ENCODE measurements around the gene ANKRD53.

ANKRD53 gene

DNA sequence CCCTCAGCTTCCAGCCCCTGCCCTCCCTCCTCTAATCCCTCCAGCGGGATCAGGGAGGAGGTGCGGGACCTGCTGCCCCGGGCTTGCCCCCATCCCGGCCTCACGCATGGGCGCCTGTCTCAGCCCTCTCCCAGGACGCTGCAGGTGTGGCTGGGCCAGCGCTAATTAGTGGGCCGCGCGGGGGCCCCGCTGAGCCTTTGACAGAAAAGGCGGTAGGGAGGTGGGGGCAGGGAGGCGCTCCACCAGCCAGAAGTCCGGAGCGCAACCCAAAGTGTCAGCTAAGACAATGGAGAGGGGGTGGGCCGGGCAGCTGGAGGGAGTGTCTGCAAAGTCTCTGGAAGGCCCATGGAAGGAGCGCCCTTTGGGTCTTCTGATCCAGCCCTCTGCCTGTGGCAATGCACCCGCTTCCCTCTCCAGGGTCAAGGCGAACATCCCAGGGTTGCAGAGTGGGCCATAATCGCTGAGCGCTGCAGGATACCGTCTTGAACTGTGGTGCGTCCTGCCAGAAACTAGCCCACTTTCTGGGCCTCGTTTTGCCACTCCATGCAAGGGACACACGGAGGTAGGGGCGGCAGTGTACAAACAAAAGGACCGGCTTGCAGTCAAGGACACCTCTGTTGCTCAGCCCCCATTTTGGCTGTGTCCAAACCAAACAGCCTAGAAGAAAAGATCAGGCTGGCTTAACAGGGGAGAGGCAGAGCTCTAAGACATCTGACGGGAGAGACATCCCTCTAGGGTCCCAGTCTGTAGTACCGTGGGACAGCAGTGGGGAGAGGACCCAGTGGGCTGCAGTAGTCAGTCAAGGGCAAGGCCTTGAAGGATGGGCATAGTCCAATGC is 39.2 kb upstream of the ANKRD53 start:
- ChIA-PET CTCF (interaction anchor here (0.5 to 1.1 kb wide), 2 partner anchors 9 to 26 kb away, joined by 3 to 5 read pairs; no protein-coding TSS in a partner anchor), POLR2A (ENCODE audit: low non-redundant PET) (no interaction called here)
- no peak overlapping the region for H3K27ac ChIP-seq

DNA sequence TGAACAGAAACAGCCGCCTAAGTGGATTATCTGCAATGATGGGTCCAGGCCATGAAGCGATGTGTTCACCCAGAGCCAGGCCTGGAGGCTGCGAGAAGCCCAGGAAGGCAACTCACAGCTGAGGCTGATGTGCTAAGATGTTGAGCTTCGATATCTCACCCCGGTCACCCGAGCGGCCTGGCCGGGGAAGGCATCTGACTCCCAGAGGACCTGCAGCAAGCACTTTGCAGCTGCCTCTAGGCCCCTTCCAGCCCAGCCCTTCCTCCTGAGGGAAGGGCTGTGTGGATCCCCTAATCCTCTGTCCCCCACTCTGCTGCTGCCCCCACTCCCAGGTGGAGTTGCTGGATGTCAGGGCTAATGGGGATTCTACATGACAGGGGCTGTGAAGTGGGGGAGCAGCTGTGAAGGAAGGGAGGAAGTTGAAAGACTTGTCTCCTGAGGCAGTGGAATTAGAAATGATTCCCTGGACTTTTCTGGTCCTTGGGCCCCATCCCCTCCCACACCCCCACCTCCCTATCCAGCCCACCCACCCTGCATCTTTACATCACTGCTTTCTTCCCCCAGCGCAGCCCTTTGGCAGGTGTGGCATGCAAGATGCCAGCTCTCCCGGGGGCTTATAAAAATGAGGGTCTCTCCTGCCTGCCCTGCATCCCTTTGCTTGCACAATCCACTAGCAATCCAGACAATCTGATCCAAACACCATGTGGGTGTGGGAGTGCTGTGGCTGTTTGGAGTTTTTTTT is 38.4 kb upstream of the ANKRD53 start:
- no peak for DNase-seq (ENCODE audit: low spot score)
- TF ChIP-seq, protein P1, sequence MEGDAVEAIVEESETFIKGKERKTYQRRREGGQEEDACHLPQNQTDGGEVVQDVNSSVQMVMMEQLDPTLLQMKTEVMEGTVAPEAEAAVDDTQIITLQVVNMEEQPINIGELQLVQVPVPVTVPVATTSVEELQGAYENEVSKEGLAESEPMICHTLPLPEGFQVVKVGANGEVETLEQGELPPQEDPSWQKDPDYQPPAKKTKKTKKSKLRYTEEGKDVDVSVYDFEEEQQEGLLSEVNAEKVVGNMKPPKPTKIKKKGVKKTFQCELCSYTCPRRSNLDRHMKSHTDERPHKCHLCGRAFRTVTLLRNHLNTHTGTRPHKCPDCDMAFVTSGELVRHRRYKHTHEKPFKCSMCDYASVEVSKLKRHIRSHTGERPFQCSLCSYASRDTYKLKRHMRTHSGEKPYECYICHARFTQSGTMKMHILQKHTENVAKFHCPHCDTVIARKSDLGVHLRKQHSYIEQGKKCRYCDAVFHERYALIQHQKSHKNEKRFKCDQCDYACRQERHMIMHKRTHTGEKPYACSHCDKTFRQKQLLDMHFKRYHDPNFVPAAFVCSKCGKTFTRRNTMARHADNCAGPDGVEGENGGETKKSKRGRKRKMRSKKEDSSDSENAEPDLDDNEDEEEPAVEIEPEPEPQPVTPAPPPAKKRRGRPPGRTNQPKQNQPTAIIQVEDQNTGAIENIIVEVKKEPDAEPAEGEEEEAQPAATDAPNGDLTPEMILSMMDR (conservative IDR thresholded peaks at IDR 0.05; ENCODE audit: low read depth), result no peak
- H3K27ac ChIP-seq, result no peak overlapping the region
- CTCF ChIA-PET, result interaction anchor here (0.5 to 1.4 kb wide), 2 partner anchors 26 to 68 kb away, joined by 3 to 5 read pairs; no protein-coding TSS in a partner anchor
- POLR2A ChIA-PET (ENCODE audit: low non-redundant PET), result no interaction called here

More for the DNA sequence above, 39.2 kb upstream of the ANKRD53 start:
- TF ChIP-seq, protein P1 (conservative IDR thresholded peaks at IDR 0.05; ENCODE audit: low read depth), result no peak
- no peak for DNase-seq (ENCODE audit: low spot score)

DNA sequence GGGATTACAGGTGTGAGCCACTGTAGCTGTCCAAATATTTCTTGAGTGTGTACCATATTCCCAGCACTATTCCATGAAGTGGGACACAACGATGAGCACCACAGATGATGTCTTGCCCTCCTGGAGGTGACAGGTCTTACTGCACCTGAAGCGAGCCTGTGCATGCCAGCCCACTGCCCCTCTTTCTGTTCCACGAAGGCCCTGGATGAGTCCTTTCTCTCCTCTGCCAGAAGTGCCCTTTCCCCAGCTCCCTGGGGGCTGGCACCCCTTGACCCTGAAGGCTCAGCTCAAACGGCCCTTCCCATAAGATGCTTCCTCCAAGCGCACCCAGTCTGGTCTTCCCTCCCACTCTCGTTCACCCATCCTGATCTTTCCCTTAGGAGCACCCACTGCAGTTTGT is 37.2 kb upstream of the ANKRD53 start:
- ChIA-PET POLR2A (ENCODE audit: low non-redundant PET) (no interaction called here), CTCF (interaction anchor here (1.4 kb wide), 1 partner anchor 69 kb away, joined by 5 read pairs; no protein-coding TSS in a partner anchor)
- no peak for DNase-seq (ENCODE audit: low spot score)
- TF ChIP-seq, protein P1 (conservative IDR thresholded peaks at IDR 0.05; ENCODE audit: low read depth), result no peak
- H3K27ac ChIP-seq, result no peak overlapping the region

DNA sequence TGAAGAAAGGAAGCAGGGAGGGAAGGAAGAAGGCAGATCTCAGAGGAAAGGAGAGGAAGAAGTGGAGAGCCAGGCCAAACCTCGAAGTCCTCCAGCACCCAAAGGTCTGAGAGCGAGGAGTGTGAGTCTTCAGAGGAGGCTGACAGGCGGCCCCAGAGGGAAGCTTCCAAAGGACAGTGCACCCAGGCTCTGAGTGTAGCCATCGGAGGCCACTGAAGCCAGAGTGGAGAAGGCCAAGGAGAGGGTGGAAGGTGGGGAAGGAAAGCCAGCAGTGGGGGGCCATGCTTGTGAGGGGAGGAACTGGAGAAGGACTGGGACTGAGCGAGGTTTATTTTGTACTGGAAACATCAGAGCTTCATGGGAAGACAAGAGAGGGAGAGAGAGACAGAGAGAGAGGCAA is 36.7 kb upstream of the ANKRD53 start:
- DNase-seq (ENCODE audit: low spot score), result no peak
- H3K27ac ChIP-seq, result no peak overlapping the region
- POLR2A ChIA-PET (ENCODE audit: low non-redundant PET), result no interaction called here
- TF ChIP-seq, protein P1 (conservative IDR thresholded peaks at IDR 0.05; ENCODE audit: low read depth), result no peak
- CTCF ChIA-PET, result interaction anchor here (1.4 kb wide), 1 partner anchor 70 kb away, joined by 5 read pairs; no protein-coding TSS in a partner anchor

DNA sequence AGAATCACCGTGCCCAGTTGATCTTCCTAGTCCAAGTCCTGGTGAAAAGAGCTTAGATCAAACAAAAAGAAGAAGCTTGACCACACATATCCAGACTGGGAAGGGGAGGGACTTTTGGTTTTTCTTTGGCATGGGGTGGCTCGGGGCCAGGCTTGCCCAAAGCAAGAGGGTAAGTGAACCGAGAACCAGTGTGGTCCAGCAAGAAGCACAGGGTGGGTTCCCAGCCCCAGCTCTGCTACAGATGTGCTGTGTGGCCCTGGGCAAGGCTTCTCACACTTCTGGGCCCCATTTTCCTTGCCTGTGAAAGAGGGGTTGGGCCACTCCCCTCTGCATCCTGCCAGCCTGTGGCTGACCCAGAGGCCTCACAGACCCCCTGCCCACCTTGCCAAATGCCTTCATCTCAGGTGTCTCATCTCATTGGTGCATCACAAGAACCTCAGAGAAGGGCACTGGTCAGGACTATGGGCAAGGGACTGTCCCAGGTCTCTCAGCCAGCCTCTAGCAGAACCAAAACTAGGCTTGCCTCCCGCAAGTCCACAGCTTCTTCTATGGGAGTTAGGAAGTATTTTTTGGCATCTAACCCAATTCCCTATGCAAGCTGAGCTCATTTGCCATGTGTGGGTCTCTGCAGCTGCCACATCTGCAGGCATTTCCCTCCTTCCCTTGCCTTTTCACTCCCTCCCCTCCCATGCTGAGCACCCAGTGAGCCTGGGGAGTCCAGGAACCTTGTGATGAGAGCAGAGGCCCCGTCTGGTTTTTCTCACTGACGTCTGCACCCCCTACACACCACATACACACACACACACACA is 35.8 kb upstream of the ANKRD53 start:
- CTCF ChIA-PET, result interaction anchor here (0.6 to 0.9 kb wide), 2 partner anchors 9 to 291 kb away, joined by 3 to 4 read pairs; no protein-coding TSS in a partner anchor
- H3K27ac ChIP-seq, result no peak overlapping the region
- DNase-seq (ENCODE audit: low spot score), result no peak
- TF ChIP-seq, protein P1 (conservative IDR thresholded peaks at IDR 0.05; ENCODE audit: low read depth), result no peak
- POLR2A ChIA-PET (ENCODE audit: low non-redundant PET), result no interaction called here

All from RWPE1 (cell line).